NCI-H1436 (cell line): ENCODE measurements around the gene AHCYL1.

Source experiments
- DNase-seq: peaks from one replicate; lab custom pipeline; 2025; lab: John Stamatoyannopoulos, UW

AHCYL1 gene

DNA sequence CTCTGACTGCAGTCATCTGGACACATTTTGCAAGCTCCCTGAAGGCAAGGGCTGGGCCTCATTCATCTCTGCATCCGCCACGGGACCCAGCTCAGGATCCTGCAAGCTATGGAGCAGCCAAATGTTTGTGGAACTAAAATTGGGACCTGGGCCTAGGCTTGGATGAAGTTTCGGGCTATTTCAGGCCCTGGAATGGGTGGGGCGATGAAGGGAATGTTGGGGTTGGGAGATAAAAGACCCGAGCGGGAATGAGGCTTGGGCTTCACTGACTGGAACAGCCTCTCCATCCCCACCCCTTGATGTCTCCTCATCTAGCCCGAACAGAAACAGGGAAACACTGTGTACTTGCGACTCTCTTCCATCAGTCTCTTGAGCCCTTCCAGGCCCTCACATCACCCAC lies 7.3 kb upstream of the AHCYL1 start:
- no peak for DNase-seq

DNA sequence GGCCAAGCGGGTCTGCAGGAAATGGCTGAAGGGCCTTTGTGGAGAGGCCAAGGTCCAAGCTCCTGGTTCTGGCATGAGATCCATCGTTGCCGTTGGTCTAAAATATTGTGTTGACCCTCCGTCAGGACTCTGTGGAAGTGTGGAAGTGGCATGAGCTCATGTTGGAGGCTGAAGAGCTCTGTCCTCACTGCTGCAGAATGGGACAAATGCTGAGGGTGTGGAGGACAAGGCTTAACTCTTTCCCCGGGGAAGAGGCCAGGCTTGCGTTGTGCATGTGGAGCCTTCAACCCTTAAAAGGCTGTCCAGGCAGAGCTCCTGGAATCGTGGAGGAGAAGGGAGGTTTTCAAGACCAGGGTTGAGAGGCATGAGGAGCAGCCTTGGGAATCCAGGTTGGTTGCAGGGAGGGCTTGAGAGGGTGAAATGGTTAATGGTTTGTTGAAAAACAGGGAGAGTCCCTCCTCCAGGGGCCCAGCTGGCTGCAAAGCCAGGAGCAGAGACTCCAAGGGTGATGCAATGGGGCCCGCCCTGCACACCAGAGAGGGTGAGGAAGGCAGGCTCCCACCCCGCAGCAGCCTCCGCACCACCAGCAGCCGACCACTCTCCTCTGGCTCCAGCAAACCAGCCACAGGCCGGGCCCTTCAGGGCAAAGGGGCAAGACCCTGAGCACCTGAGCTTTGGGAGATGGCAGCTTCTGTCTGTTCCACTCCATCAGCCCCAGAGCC lies 6.7 kb upstream of the AHCYL1 start:
- no peak for DNase-seq

DNA sequence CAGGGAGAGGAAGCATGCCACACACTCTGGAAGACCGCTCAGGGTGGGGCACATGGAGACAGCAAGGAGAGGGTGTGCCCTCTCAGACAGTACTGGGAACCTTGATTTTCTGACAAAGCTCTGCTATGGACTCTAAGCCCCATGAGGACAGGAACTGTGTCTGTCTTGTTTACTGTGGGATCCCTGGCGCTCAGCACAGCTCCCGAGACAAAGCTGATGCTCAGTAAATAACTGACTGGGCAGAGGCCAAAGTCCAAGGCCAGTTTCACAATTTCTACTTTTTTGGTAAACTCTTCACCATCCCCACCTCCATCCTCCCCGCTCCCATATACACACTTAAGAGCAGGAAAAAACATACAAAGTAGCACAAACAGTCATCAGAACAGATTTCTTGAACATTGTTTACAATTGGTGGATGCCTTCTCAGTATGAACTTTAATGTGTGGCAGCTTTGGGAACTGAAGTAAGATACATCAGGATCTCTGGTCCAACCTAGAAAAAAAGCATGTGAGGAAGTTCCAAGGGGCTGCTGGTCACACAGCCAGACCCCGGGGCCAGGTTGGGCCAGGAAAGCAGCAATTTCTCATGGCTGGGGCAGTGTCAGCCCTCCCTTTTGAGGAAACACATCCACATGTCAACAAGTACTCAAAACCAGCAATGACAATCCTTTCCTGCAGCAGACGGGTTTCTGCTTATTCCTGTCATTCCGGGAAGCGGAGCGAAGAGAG lies 5.6 kb upstream of the AHCYL1 start:
- no peak for DNase-seq

DNA sequence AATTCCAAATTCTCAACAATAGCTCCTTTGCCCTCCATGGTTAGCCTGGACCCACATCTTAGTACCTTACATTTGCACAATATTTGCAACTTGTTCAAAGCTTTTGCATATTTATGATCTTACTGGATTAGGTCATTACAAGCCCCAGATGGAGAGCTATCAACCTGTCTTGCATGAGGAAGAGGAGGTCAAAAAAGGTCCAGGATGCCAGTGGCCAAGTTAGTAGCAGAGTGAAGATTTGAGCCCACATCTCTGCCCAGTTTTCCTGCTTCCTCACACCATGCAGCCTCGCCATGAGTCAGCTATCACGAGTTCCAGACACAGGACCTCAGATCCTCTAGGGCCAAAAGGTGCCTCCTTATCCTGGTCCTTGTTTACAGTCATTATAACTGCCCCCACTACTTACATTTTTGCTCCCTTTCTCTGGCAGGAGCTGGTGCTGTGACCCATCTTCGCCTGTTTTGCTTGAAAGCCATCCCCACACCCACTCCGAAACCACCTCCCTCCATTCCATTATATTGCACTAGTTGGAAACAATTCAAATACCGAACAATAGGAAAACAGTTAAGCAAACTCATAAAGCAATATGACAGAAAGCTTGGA lies 5.0 kb upstream of the AHCYL1 start:
- no peak for DNase-seq

DNA sequence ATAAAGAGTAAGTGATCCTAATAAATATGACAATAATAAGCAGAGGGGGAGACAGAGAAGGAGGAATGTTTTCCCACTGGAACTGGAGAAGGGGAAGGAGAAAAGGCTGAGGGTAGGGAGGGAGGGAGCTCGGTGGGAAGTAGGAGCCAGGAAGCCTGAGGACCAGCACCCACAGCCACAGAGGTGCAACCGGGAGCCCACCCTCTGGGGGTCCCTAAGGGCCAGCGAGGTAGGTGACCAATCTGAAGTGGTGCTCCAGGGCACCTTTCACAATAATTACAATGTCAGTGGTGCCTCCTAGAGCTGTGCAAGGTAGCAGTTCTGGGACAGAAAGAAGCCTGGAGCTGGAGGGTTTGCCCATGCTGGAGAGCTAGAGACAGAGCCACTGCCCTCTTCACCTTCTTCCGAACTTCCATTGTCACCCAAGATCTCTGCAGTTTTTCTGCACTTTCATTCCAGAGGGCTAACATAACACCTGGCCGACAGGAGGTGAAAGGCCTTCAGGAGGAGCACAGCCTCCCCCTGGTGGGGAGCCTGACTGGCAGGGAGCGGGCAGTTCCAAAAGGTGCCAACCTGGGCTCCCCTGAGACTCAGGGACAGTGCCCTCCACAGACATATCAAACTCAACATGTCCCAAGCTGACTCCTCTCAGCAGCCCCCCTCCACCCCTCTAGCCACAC lies 4.1 kb upstream of the AHCYL1 start:
- no peak for DNase-seq

DNA sequence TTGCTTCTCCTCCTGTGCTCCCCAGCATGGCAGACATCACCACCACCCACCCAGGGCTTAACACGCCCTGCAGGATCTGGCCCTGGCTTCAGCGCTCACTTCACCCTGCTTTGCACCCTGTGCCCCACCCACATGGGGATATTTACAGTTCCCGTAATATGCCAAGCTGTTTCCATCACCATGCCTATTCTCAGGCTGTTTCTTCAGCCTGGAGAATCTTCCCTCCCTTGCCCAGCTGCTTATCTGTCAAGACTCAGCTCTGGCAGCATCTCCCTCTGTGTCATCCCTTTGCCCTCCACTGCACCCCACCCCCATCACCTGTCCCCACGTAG lies 3.6 kb upstream of the AHCYL1 start:
- no peak for DNase-seq

DNA sequence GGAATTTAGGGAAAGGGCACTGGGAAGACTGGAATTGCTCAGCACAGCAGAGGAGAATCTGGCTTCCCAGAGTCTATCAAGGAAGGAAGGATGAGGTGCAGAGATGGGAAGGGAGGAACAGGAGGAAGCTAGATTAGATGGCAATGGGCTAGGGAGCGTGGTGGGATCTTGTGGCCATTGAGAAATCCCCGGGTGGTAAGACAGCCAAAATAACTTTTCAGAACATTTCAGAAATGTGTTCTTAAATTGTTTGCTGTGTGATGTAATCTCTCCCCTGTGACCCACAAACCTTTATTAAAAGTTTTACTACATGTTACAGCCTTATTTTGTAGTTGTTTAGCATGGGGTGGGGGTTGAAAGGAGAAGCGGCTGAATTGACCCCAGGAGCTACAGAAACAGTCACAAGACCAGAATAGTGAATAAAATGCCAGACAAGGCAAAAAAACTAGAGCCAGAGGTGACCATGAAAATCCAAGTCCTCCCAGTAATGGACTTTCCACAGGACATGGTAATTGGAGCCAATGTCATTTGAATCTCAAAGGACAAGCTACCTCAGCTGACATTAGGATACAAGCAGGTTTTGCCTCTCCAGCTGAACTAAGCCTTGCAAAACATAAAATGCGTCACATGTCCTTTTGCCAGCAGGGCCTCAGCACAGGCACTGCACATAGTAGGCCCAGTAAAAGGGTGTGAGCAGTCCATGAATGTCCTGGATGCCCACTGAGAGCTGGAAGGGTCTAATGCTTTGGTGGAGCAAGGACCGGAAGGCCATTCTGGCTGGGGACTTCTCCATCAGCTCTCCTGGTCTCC lies 980 bp upstream of the AHCYL1 start:
- DNase-seq = no peak

DNA sequence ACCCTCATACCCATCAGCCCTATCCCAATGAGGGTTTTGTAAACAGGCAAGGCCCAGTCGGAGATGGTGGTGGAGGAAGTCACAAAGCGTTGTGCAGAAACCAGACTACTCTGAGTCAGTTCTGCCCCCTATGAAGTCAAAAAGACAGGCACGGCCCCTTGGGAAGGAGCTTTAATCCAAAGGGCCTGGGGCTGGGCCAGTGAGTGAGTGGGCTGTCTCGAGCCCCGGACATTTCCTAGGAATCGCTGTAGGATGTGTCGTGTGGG lies 442 bp upstream of the AHCYL1 start:
- no peak for DNase-seq

DNA sequence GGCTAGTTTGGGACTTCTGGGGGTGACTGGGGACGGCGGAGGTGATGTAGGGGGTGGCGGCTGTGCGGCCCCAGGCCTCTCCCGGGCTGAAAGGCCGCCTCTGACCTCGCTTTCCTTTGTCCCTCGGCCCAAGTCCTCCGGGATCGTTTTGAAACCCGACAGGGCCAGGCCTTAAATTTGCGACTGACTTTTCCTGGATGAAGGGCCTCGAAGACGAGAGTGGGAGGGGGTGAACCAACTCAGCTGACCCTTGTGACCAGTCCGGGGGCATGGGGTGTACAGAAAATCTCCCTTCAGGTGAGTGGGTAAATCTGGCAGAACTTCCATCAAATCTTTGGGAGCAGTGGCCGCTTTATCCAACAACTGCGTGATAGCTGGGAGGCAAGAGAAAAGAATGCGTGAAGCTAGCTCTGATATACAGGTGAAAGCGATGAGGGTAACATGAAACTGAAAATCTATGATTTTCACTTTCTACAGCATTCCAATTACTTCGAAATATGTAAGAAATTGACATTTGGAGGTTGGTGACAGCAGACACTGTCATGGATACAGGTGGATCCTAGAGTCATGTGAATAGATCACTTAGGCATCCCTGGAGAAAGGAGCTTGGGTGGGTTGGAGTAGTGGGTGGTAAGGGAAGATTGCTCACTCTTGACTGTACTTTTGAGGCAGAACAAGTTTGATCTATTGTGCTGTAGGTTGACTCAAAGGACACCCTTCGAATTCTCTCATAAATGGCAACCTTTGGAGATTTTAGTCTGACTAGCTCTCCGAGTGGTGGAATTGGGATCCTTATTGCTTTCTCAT lies 885 bp downstream of the AHCYL1 start:
- no peak for DNase-seq

DNA sequence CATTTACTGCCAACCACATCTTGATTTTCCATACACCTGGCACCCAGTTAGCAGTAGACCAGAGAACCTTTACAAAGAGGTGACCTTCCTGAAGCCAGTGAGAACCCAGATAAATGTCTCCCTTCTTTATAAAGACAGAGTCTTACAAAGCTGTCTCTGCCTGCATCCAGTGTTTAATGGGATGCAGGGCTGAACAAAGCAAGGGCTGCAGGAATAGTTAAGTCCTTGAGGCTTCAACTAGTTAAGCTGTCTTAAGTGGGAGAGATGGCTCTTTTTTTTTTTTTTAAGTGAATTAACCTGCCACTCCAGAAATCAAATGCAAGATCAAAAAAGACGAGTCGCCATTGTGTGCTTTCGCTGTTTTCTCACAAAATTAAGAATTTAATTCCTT lies 1.5 kb downstream of the AHCYL1 start:
- no peak for DNase-seq

DNA sequence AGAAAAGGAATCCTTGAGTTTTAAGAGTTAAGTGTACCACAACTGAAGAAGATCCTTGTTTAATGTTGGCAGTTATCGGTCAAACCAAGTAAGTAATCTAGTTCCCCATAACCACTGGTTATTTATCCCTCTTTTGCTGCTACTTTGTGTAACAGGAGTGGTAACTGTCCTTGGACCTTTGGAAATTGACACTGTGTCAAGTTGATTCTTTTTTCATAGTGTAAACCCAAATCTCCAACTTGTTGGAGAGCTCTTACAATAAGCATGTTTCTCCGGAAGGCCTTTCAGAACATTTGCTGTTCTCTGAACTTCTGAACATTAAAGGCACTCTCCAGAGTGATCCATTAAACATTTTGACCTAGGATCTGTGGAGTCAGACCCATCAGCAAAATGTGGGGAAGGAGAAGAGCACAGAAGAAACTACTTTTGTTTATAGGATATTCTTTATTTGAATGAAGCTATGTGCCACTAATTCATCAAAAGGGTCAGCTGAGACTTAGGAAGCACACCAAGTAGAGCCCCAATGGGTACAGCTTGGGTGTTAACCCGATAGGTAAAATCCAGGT lies 3.9 kb downstream of the AHCYL1 start:
- no peak for DNase-seq

DNA sequence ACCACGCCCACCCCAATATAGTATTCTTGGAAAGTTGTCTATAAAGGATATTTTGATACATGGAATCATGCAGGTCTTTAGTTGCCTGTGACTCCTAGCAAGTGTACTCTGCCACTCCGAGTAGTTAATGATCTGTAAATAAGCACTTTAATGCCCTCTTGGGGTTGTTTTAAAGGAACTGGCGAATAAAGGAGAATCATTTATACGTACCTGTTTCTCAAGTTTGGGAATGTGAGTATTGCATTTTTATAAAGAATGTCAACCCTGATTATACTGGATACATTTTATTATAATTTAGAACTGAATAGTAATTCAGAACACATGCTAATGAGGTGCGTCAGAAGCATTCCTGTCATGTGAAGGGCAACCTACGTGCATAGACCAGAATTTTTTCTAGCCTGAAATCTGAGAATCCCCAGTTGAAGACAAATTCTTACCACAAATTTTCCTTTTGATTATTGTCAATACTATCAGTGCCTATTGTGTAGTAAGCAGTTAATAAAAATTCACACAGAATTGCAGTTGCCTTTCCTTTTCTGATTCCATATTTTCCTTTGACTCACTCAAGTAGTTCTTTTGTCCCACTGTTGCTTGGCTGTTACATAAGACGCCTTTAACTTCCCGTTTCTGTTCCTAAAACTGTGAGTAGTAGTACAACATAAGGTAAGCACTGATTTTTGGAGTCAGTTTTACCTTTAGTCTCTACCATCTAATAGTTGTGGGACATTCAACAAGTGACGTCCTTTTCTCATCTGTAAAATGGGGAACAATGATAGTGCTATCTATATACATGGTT lies 5.1 kb downstream of the AHCYL1 start:
- DNase-seq = no peak

DNA sequence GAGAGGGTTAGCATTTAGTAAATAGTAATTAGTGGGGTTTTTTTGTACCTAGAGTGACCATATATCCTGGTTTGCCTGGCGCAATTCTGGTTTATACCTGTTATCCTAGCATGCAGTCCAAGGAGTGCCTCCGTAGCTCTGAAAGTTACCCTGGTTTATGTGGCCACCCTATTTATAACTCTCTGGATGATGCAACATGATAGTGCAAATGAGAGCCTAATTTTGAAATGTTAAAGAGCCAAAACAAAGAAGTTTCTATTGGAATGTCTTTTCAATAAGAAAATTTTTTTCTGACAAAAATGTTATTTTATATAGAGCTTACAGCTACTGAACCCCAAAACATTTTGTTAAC lies 5.7 kb downstream of the AHCYL1 start:
- no peak for DNase-seq

DNA sequence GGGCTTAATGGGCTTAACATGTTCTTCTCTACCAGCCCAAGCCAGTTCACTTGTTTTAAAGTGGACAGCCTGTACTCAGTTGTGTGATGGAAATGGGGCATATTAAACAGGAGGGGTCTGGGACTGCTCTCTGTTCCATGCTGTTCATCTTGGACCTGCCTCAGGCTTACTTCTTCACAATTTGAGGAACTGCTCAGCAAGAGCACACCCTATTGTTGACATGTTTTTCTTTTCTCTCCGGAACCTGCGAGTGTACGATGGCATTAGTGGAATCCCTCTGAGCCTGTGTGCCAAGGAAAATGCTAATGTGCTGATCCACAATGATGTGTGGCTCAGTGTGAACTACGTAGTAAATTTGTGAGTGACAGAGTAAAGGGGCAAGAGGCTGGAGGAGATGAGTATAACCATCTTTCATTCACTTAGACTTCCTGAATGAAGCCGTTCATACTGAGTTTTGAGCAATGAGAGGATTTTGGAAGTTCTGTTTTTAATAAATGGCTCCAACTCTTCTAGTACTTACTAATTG lies 6.9 kb downstream of the AHCYL1 start:
- no peak for DNase-seq

DNA sequence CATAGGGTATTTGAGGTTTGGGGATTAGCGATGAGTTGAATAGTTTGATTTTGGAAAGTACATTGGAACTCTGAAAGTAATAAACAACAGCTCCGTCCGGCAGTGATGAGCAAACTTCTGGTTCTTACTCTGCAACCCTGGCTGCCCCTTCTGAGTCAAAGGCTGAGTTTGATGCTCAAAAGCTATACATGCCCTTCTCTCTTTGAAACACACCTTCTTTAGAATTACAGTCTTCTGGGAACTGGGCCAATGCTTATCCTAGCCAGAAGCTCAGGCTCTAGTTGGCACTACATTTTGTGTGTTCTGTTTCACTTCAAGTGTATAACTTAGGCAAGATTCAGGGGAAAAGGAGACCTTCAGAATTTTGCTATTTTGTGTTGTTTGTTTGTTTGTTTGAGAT lies 9.3 kb downstream of the AHCYL1 start:
- DNase-seq = no peak

DNA sequence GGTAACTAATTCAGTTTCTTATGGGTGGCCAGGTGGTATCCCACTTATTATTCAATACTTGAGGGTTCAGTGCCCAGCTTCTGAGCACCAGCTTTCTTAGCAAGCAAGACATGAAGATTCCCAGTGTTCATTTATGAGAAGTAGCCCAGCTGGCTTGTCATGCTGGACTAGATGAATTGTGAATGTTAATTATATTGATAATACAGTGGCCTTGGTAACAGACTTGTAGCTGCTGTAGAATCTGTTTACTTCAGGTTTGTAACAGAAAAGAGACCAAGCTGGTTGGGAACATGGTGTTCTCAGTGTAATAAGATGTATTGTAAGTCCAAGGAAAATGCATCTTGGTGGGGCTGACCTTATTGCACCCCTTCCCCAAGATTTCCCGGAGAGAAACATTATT lies 10.1 kb downstream of the AHCYL1 start:
- DNase-seq = no peak

DNA sequence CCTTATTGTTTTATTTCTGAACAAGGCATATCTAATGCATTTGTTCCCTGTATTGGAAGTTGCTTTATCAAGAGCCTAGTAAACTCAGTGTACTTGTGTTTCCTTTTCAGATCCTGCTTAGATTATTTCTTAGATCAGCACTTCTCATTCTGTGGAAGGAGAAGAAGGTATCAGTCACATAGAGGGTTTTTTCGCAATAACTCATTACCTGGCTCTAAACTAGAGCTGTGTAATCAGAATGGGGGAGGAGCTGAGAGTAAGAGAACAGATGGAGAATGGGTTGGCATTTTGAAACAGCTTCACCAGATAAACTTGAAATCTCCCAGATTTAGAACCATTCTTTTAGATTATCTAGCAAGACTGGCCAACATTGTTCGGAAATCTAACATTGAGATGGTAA lies 11.0 kb downstream of the AHCYL1 start:
- no peak for DNase-seq

DNA sequence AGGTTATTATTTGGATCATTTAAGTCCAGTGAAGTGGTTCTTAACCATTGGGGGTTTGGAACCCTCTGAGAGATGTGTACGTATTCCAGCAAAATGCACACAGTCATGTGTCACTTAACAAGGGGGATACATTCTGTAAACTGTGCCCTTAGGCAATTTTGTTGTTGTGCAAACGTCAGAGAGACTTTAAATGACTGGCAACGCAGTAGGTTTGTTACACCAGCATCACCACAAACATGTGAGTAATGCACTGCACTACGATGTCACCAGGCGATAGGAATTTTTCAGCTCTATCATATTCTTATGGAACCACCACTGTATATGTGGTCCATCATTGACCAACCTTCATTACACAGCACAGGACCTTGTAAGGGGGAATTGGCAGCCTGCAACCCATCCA lies 11.9 kb downstream of the AHCYL1 start:
- no peak for DNase-seq

DNA sequence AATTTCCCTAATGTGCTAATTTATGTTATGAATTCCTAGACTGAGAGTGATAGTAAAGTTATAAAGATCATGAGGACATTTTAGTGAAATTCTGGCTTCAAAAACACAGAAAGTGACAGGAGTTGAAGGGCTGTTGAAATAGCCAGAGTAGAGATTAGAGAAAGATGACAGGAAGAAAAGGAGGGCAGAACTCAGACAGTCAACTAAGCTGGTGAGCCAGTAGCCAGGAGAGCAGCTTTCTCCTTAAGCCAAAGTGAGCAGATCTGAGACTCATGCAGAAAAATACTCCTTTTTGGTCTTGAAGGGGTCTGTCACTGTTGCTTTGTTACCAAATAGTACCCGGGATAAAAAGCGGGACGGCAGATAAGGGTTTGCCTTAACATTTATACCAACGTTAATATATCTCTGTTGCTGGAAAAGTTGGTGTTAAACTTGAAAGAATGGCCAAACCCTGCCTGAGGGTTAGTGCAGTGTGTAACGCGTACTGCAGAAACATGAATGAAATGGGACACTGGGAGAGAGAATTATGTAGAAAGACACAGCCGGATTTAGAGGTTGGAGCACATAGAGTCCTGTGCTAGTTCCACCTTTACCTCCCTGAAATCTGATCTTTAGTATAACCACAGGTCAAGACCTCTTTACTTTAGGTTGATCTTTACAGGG lies 12.8 kb downstream of the AHCYL1 start:
- DNase-seq = no peak

DNA sequence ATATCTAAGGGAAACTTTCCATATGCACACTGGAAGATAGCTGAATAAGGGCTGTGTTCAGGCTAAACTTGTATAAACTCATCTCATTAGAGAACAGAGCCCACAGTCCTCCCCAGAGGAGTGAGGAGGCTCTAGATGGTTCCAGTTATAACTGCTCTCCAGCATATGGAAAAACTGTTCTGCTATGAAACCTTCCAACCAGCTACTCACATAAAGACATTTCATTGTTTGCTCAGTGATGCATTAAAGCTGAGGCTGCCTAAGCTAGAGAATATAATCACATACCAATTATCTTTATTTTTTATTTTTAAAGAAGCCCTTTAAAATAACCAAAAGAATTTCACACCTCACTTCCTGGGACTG lies 13.3 kb downstream of the AHCYL1 start:
- no peak for DNase-seq
